ENCODE results near the gene ZFYVE28.
A peak's percentile ranks its signal among the peaks of the same experiment; 100 is the strongest.
"Not testable (repeated sequence)": the region's sequence is repeated elsewhere in the genome, so short reads cannot be mapped to it uniquely, and the experiment has no call there.

Gene ZFYVE28

GRCh38 chr4:2432004-2432403, 13.6 kb upstream of the ZFYVE28 start:
- H3K4me3 ChIP-seq (ENCODE audit: insufficient read length, low read depth), result no peak overlapping the region
- no peak for DNase-seq (ENCODE audit: low read depth, low spot score)
- no peaks in the 10 kb centered on the region for H3K36me3 ChIP-seq (ENCODE audit: insufficient read depth, insufficient read length, low read length)
- H3K9ac ChIP-seq (ENCODE audit: insufficient read length, low read depth), result no peak overlapping the region
- TF ChIP-seq SUZ12 (IDR thresholded peaks at IDR 0.05; ENCODE audit: extremely low read depth, insufficient read depth, insufficient read length), result no peak
- TF ChIP-seq YY1 (IDR thresholded peaks at IDR 0.05; ENCODE audit: insufficient read depth, insufficient read length), result no peak
- TF ChIP-seq ZNF274 (IDR thresholded peaks at IDR 0.05; ENCODE audit: low read depth, low read length), result no peak
- no peaks in the 10 kb centered on the region for H3K9me3 ChIP-seq (ENCODE audit: insufficient read depth, low read length)
- H3K4me1 ChIP-seq (ENCODE audit: insufficient read depth, insufficient read length), result peaks cover 7% of the 10 kb centered on the region
- no peaks in the 10 kb centered on the region for H3K27me3 ChIP-seq (ENCODE audit: insufficient read depth, insufficient read length)

DNA sequence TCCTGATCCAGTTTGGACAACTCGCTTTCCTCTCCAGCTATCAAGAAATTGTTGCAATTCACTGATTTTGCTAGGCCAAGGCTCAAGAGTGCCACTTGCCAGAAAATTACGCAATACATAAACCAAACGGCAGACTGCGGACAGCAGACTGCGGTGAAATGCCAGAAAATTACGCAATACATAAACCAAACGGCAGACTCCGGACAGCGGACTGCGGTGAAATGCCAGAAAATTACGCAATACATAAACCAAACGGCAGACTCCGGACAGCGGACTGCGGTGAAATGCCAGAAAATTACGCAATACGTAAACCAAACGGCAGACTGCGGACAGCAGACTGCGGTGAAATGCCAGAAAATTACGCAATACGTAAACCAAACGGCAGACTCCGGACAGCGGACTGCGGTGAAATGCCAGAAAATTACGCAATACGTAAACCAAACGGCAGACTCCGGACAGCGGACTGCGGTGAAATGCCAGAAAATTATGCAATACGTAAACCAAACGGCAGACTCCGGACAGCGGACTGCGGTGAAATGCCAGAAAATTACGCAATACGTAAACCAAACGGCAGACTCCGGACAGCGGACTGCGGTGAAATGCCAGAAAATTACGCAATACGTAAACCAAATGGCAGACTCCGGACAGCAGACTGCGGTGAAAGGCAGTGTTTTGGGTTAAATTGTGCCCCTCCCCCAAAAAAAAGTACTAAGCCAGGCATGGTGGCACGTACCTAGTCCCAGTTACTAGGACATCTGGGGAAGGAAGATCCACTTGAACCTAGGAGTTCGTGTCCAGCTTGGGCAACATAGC, 11.7 kb upstream of the ZFYVE28 start:
- not testable (repeated sequence) for H3K9ac ChIP-seq (ENCODE audit: insufficient read length, low read depth); H3K9me3 ChIP-seq (ENCODE audit: insufficient read depth, low read length); DNase-seq (ENCODE audit: low read depth, low spot score); H3K4me1 ChIP-seq (ENCODE audit: insufficient read depth, insufficient read length); H3K27me3 ChIP-seq (ENCODE audit: insufficient read depth, insufficient read length); H3K36me3 ChIP-seq (ENCODE audit: insufficient read depth, insufficient read length, low read length); H3K4me3 ChIP-seq (ENCODE audit: insufficient read length, low read depth)

GRCh38 chr4:2428496-2429213, 10.2 kb upstream of the ZFYVE28 start:
- DNase-seq (ENCODE audit: low read depth, low spot score), result no peak
- peaks cover 2% of the 10 kb centered on the region for H3K27me3 ChIP-seq (ENCODE audit: insufficient read depth, insufficient read length)
- no peak overlapping the region for H3K4me3 ChIP-seq (ENCODE audit: insufficient read length, low read depth)
- no peak overlapping the region for H3K9ac ChIP-seq (ENCODE audit: insufficient read length, low read depth)
- TF ChIP-seq YY1 (IDR thresholded peaks at IDR 0.05; ENCODE audit: insufficient read depth, insufficient read length) (no peak), ZNF274 (IDR thresholded peaks at IDR 0.05; ENCODE audit: low read depth, low read length) (no peak), SUZ12 (IDR thresholded peaks at IDR 0.05; ENCODE audit: extremely low read depth, insufficient read depth, insufficient read length) (no peak)
- no peaks in the 10 kb centered on the region for H3K9me3 ChIP-seq (ENCODE audit: insufficient read depth, low read length)
- H3K4me1 ChIP-seq (ENCODE audit: insufficient read depth, insufficient read length), result peaks cover 10% of the 10 kb centered on the region
- H3K36me3 ChIP-seq (ENCODE audit: insufficient read depth, insufficient read length, low read length), result no peaks in the 10 kb centered on the region

DNA sequence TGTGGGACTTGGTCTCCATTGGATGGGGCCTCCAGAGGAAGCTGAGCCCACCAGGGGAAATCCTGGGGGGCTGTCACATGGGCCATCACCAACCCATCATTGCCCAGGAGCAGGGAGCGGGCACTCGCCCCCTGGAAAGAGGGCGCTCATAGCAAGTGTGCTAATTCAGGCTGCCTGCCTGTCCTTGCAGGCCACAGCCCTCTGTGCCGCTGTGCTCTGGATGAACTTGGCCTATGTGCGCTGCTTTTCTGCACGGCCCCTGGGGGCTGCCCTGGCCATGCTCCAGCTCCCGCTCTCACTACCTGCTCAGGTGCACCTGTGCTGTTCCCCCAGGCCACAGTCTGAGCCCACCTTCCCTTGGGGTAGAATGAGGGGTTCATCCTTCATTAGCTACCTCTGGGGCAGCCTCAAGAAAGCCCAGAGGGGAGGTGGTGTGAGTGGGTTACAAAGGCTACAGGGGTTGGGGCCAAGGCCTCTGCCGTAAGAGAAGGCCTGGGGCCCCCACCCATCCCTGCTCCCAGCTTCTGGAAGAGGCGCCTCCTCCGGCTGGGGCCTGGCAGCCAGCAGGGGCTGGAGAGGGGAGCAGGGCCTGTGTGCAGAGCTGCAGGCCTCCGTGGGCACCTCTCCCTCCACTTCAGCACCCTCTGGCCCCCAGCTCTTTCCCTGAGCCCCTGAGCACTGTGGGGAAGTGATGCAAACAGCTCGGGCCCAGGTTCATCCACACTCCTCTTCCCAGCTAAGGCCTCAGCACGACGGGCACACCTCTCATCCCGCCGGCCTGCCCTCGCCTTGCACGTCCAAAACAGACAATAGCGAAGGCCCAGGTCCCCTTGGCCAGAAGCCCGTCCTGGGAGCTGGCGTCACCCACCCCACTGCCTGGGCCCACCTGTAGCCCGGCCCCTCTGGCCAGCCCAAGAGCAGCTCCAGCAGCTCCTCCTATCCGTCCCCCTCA, 9.2 kb upstream of the ZFYVE28 start:
- no peak overlapping the region for H3K4me3 ChIP-seq (ENCODE audit: insufficient read length, low read depth)
- H3K9ac ChIP-seq (ENCODE audit: insufficient read length, low read depth), result peak overlapping the region; percentile 27
- no peaks in the 10 kb centered on the region for H3K36me3 ChIP-seq (ENCODE audit: insufficient read depth, insufficient read length, low read length)
- DNase-seq (ENCODE audit: low read depth, low spot score), result no peak
- peaks cover 4% of the 10 kb centered on the region for H3K27me3 ChIP-seq (ENCODE audit: insufficient read depth, insufficient read length)
- peaks cover 13% of the 10 kb centered on the region for H3K4me1 ChIP-seq (ENCODE audit: insufficient read depth, insufficient read length)
- no peaks in the 10 kb centered on the region for H3K9me3 ChIP-seq (ENCODE audit: insufficient read depth, low read length)
- TF ChIP-seq ZNF274 (IDR thresholded peaks at IDR 0.05; ENCODE audit: low read depth, low read length), result no peak

GRCh38 chr4:2426711-2427275, 8.3 kb upstream of the ZFYVE28 start:
- Histone ChIP-seq H3K9ac (ENCODE audit: insufficient read length, low read depth) (no peak overlapping the region), H3K36me3 (ENCODE audit: insufficient read depth, insufficient read length, low read length) (no peaks in the 10 kb centered on the region), H3K9me3 (ENCODE audit: insufficient read depth, low read length) (no peaks in the 10 kb centered on the region), H3K27me3 (ENCODE audit: insufficient read depth, insufficient read length) (peaks cover 12% of the 10 kb centered on the region), H3K4me3 (ENCODE audit: insufficient read length, low read depth) (no peak overlapping the region), H3K4me1 (ENCODE audit: insufficient read depth, insufficient read length) (peaks cover 17% of the 10 kb centered on the region)
- DNase-seq (ENCODE audit: low read depth, low spot score), result no peak
- no peak for TF ChIP-seq ZNF274 (IDR thresholded peaks at IDR 0.05; ENCODE audit: low read depth, low read length)

DNA sequence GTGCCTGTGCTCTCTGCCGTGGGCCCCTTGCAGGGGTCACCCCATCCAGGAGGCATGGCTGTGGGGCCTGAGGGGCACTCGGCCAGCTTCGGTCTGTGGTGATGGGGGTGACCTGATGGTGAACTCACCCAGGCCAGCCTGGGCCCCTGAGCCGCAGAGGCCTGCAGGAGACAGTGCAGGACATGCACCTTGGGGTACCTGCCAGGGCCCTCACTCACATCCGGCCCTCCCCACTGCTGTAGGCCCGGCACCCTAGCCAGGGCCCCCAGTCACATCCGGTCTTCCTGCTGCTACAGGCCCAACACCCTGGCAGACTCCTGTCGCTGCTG, 7.6 kb upstream of the ZFYVE28 start:
- DNase-seq (ENCODE audit: low read depth, low spot score), result no peak
- Histone ChIP-seq H3K27me3 (ENCODE audit: insufficient read depth, insufficient read length) (peaks cover 19% of the 10 kb centered on the region), H3K4me3 (ENCODE audit: insufficient read length, low read depth) (no peak overlapping the region), H3K9ac (ENCODE audit: insufficient read length, low read depth) (no peak overlapping the region), H3K9me3 (ENCODE audit: insufficient read depth, low read length) (no peaks in the 10 kb centered on the region), H3K36me3 (ENCODE audit: insufficient read depth, insufficient read length, low read length) (no peaks in the 10 kb centered on the region), H3K4me1 (ENCODE audit: insufficient read depth, insufficient read length) (peaks cover 17% of the 10 kb centered on the region)
- TF ChIP-seq YY1 (IDR thresholded peaks at IDR 0.05; ENCODE audit: insufficient read depth, insufficient read length) (no peak), SUZ12 (IDR thresholded peaks at IDR 0.05; ENCODE audit: extremely low read depth, insufficient read depth, insufficient read length) (no peak), ZNF274 (IDR thresholded peaks at IDR 0.05; ENCODE audit: low read depth, low read length) (no peak)
